22Rv1 (cell line): ENCODE results near the gene AGAP9.
"Not testable (repeated sequence)": the region's sequence is repeated elsewhere in the genome, so short reads cannot be mapped to it uniquely, and the experiment has no call there.

ENCODE experiments used
- CTCF ChIP-seq: fragments of 450-650 bp; IDR thresholded peaks from 2 replicates; pipeline ENCODE4 v1.5.1; 2017; ENCODE audit warnings: mild to moderate bottlenecking
- ZFX ChIP-seq: fragments of 450-650 bp; IDR thresholded peaks from 2 replicates; pipeline ENCODE4 v1.6.1; 2017; ENCODE audit warnings: antibody characterized with exemption, borderline replicate concordance

- not testable (repeated sequence) for TF ChIP-seq CTCF, ZFX
Observed at GRCh38 chr10:47553214-47553859, 29.9 kb upstream of the AGAP9 start.
